Activated T-cell treated with anti-CD3 and anti-CD28 coated beads for 48 hours (primary cell): Measurements from ENCODE around the gene SOX10.

Experiments
- DNase-seq: peaks from one replicate; pipeline ENCODE4 v3.0.0-alpha.2; 2020; ENCODE audit warnings: low read depth

The SOX10 gene

GRCh38 chr22:37930270-37930951 lies 53.9 kb downstream of the SOX10 start:
- no peak for DNase-seq

- DNase-seq = no peak
Measured at GRCh38 chr22:37929390-37929789, 55.0 kb downstream of the SOX10 start.

GRCh38 chr22:37927637-37927936 lies 56.8 kb downstream of the SOX10 start:
- no peak for DNase-seq

GRCh38 chr22:37926771-37927636 lies 57.4 kb downstream of the SOX10 start:
- no peak for DNase-seq

GRCh38 chr22:37926358-37926757 lies 58.0 kb downstream of the SOX10 start:
- no peak for DNase-seq

GRCh38 chr22:37925767-37926166 lies 58.6 kb downstream of the SOX10 start:
- DNase-seq = no peak

DNA sequence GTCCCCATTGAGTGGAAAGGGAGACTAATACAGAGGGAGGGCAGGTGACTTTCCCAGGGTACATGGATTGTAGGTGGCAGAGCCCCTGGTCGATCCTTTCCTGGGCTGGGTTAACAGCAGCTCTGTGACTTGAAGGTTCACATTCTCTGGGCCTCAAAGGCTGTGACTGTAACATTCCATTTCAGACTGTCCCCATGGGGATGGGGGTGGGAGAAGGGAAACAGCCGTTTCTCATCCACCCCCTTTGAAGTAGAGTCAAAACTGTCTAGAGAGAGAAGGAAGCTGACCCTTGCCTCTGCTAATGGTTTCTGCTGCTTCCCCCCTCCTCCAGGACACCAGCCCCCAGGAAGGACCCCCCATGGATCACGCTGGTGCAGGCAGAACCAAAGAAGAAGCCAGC lies 59.0 kb downstream of the SOX10 start:
- DNase-seq = no peak

GRCh38 chr22:37924386-37925065 lies 59.8 kb downstream of the SOX10 start:
- no peak for DNase-seq

- DNase-seq = no peak
Measured at GRCh38 chr22:37923927-37924326, 60.4 kb downstream of the SOX10 start.
